GM12864 (cell line): ENCODE results near the gene TNC.

Experiments used
- DNase-seq: peaks from one replicate; pipeline ENCODE4 v3.0.0-alpha.2; 2011; ENCODE audit warnings: low read depth
- H3K4me3 ChIP-seq: 2 replicates; pipeline ENCODE4 v1.5.1; 2011; ENCODE audit warnings: mild to moderate bottlenecking, low read depth, low read length, control low read depth
- CTCF ChIP-seq: IDR thresholded peaks from 2 replicates; pipeline ENCODE4 v1.5.1; 2011; ENCODE audit warnings: low read depth, mild to moderate bottlenecking, moderate library complexity, low read length, control low read depth, inconsistent platforms; ENCODE audit errors: missing control alignments

The TNC gene

GRCh38 chr9:115046824-115047223, 71.1 kb downstream of the TNC start:
- no peak for TF ChIP-seq CTCF
- DNase-seq = no peak
- H3K4me3 ChIP-seq = no peak overlapping the region

GRCh38 chr9:115046199-115046598, 71.8 kb downstream of the TNC start:
- TF ChIP-seq CTCF = no peak
- no peak for DNase-seq
- no peak overlapping the region for H3K4me3 ChIP-seq

GRCh38 chr9:115043632-115044031, 74.3 kb downstream of the TNC start:
- TF ChIP-seq CTCF = no peak
- DNase-seq = no peak
- no peak overlapping the region for H3K4me3 ChIP-seq

- TF ChIP-seq CTCF = no peak
- H3K4me3 ChIP-seq = no peak overlapping the region
- DNase-seq = peak; percentile 24
Measured at GRCh38 chr9:115042781-115043509, 75.0 kb downstream of the TNC start.

- no peak overlapping the region for H3K4me3 ChIP-seq
- no peak for TF ChIP-seq CTCF
- no peak for DNase-seq
Measured at GRCh38 chr9:115039516-115040120, 78.3 kb downstream of the TNC start.

GRCh38 chr9:115038178-115038577, 79.8 kb downstream of the TNC start:
- DNase-seq = no peak
- no peak for TF ChIP-seq CTCF
- H3K4me3 ChIP-seq = no peak overlapping the region

GRCh38 chr9:115036691-115037090, 81.3 kb downstream of the TNC start:
- no peak for TF ChIP-seq CTCF
- H3K4me3 ChIP-seq = no peak overlapping the region
- DNase-seq = no peak
